ENCODE measurements around the gene ACSF2.

ACSF2 gene

GRCh38 chr17:50508573-50509460 is 82.8 kb downstream of the ACSF2 start:
- H3K4me3 ChIP-seq (ENCODE audit: low read length) = peak overlapping the region; percentile 93
- no peak for DNase-seq (ENCODE audit: low read depth, low spot score)

GRCh38 chr17:50511058-50511457 is 85.0 kb downstream of the ACSF2 start:
- DNase-seq (ENCODE audit: low read depth, low spot score) = no peak
- no peak overlapping the region for H3K4me3 ChIP-seq (ENCODE audit: low read length)

DNA sequence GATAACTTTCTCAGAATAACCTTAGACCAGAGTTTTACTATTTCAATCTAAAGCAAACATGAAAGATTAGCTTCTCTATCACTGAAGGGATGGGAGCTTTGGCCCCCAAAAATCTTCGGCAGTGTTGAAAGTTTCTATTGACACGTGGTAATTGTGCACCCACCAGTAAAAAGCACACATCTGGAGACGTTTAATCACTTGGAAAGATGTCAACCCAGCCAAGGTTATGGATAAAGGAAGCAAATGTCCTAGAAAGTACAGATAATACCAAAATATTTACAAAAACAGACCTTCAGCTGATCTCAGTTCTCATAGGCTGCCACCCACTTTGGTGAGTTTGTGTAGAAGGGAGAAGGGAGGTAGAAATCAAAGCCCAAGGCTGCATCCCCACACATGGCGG is 87.5 kb downstream of the ACSF2 start:
- DNase-seq (ENCODE audit: low read depth, low spot score) = no peak
- no peak overlapping the region for H3K4me3 ChIP-seq (ENCODE audit: low read length)

DNA sequence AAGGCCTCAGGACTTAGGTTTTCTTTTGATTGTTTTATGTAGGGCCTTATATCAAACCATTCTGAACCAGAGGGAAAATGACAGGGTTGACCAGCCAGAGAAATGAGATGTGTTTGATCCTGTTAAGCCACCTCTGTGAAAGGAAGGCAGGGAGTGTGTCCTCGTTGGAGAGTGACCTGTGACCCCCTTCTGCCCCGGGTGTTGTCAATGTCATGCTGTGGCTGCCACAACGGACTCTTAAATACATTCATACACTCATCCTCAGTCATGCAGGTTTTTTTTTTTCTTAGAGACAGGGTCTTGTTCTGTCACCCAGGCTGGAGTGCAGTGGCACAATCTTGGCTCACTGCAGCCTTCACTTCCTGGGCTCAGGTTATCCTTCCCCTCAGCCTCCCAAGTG is 88.4 kb downstream of the ACSF2 start:
- DNase-seq (ENCODE audit: low read depth, low spot score) = no peak
- no peak overlapping the region for H3K4me3 ChIP-seq (ENCODE audit: low read length)

GRCh38 chr17:50514936-50515702 is 89.1 kb downstream of the ACSF2 start:
- no peak overlapping the region for H3K4me3 ChIP-seq (ENCODE audit: low read length)
- no peak for DNase-seq (ENCODE audit: low read depth, low spot score)

- no peak overlapping the region for H3K4me3 ChIP-seq (ENCODE audit: low read length)
Measured at GRCh38 chr17:50517011-50517410, 91.0 kb downstream of the ACSF2 start.

GRCh38 chr17:50517504-50518383 is 91.7 kb downstream of the ACSF2 start:
- no peak for DNase-seq (ENCODE audit: low read depth, low spot score)
- H3K4me3 ChIP-seq (ENCODE audit: low read length) = no peak overlapping the region

More at GRCh38 chr17:50517011-50517410, 91.0 kb downstream of the ACSF2 start:
- DNase-seq (ENCODE audit: low read depth, low spot score) = no peak

GRCh38 chr17:50518384-50519023 is 92.5 kb downstream of the ACSF2 start:
- H3K4me3 ChIP-seq (ENCODE audit: low read length) = no peak overlapping the region
- DNase-seq (ENCODE audit: low read depth, low spot score) = no peak

DNA sequence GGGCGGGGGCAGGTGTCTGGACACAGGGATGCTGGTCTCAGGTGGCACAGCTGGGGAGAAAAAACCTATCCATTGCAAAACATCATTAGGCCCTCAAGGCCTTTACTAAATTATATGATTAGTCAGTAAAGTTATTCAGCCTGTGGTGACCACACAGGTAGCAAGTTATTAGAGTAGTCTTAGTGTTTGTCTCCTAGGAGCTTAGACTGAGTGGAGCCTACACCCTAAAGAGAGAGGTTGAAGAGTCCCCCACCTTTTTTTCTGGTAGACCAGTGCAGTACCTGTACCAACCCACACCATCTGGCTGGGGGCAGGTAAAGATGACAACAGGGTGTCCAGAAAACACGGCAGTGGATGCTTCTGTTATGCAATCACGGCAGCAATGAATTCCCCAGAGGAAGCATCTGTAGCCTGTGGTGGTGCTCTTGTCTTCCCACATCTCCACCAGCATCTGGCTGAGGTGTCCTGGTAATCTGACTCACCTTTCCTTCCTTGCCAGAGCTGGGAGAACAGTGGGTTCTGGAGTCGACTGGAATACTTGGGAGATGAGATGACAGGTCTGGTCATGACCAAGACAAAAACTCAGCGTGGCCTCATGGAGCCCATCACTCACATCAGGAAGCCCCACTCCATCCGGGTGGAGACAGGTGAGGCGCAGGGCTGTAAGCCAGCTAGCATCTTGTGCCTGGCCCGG is 93.3 kb downstream of the ACSF2 start:
- no peak overlapping the region for H3K4me3 ChIP-seq (ENCODE audit: low read length)
- DNase-seq (ENCODE audit: low read depth, low spot score) = no peak

- DNase-seq (ENCODE audit: low read depth, low spot score) = no peak
- no peak overlapping the region for H3K4me3 ChIP-seq (ENCODE audit: low read length)
Measured at GRCh38 chr17:50520483-50520882, 94.5 kb downstream of the ACSF2 start.

DNA sequence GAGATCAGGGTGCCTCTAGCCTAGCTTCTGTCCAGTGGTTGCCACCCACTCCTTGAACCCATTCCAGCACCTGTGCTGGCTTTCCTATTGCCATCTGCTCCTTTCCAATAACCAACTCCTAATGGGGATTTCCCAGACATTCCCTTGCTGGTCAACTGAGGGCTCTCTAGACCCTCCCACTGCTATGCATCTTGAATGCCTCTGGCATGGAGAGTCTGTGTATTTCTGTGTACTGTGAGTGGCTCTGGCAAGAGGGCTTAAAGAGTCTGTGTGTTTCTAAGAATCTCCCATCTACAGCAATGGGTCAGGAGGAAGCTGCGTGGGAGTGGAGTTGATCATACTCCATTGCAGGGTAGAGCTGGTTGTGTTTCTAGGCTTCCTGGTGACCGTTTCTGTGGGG is 95.5 kb downstream of the ACSF2 start:
- H3K4me3 ChIP-seq (ENCODE audit: low read length) = no peak overlapping the region
- no peak for DNase-seq (ENCODE audit: low read depth, low spot score)

DNA sequence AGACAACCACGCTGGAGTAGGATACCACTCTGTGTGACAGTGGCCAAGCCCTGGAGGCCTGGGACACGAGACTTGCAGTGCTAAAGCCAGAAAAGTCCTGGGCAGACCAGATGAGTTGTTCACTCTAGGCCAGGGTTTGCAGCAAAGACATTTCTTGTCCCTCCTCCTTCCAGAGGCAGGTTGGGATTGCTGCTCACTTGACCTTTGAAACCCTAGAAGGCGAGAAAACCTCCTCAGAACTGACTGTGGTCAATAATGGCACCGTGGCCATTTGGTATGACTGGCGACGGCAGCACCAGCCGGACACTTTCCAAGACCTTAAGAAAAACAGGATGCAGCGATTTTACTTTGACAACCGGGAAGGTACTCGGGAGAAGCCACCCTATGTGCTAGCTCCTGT is 96.7 kb downstream of the ACSF2 start:
- DNase-seq (ENCODE audit: low read depth, low spot score) = no peak
- no peak overlapping the region for H3K4me3 ChIP-seq (ENCODE audit: low read length)

- H3K4me3 ChIP-seq (ENCODE audit: low read length) = no peak overlapping the region
- DNase-seq (ENCODE audit: low read depth, low spot score) = no peak
Measured at GRCh38 chr17:50523208-50523607, 97.2 kb downstream of the ACSF2 start.
